HepG2 (cell line): ENCODE measurements around the gene DHRS1. TPM values are rescaled to one million over a fixed set of nuclear protein-coding genes. Genes with fewer than 3 reads are reported as not detected.

ENCODE experiments used
- ATAC-seq: fragments of 200-7000 bp; cut with Tn5 transposase; 3 replicates; pipeline ENCODE4 v1.9.1; 2020; ENCODE audit warnings: mild to moderate bottlenecking, moderate library complexity
- BruUV-seq: library from RNA; stranded (reverse); fragments of 400-500 nt; replicated peaks from 2 replicates; lab custom pipeline; 2021; lab: Mats Ljungman, UMichigan
- CTCF ChIA-PET: fragments of 300-600 bp; formaldehyde crosslinking; extraction: SDS; loops from one replicate; lab custom pipeline; 2021; ENCODE audit warnings: low total read pairs, inconsistent platforms, low intra/inter-chr PET ratio; lab: Yijun Ruan, JAX
- POLR2A ChIA-PET: fragments of 350-600 bp; sonication (Branson Sonifier 250); formaldehyde crosslinking; loops from one replicate; lab custom pipeline; 2020; ENCODE audit warnings: antibody characterized with exemption, inconsistent platforms; lab: Yijun Ruan, JAX
- DNase-seq: peaks from one replicate; pipeline ENCODE4 v3.0.0-alpha.2; 2015; ENCODE audit warnings: low spot score
- FAIRE-seq: peaks from 3 replicates; lab custom pipeline; 2011; peaks lifted over from hg19 to GRCh38; lab: Jason Lieb, UNC
- H2AFZ ChIP-seq: one replicate; pipeline ENCODE4 v1.6.1; 2011; ENCODE audit warnings: low read length, inconsistent platforms
- H3K27ac ChIP-seq: fragments of 300-600 bp; 3 replicates; pipeline ENCODE4 v1.8.0; 2011; ENCODE audit warnings: mixed run types, mild to moderate bottlenecking, mixed read lengths, low read length, inconsistent platforms; ENCODE audit not compliant: insufficient read depth; ENCODE audit errors: extremely low read length
- H3K27me3 ChIP-seq, 2 experiments: fragments of 200-600 bp in 1 of 2; 2 replicates in 1 of 2; 3 replicates in 1 of 2; pipeline versions ENCODE4 v1.6.0 to v1.8.0; 2011; ENCODE audit warnings: low read length in 2 of 2, mild to moderate bottlenecking in 2 of 2, moderate library complexity in 2 of 2, inconsistent platforms in 1 of 2; ENCODE audit not compliant: insufficient read depth in 2 of 2, control insufficient read depth in 1 of 2
- H3K36me3 ChIP-seq, 2 experiments: fragments of 200-600 bp in 1 of 2; replicated peaks in 1 of 2; 2 replicates in 1 of 2; 3 replicates in 1 of 2; pipeline versions ENCODE4 v1.5.1 to v1.8.0; 2011; ENCODE audit warnings: low read length in 2 of 2, inconsistent platforms in 1 of 2; ENCODE audit not compliant: insufficient read depth in 2 of 2, control insufficient read depth in 1 of 2
- H3K4me1 ChIP-seq: 2 replicates; pipeline ENCODE4 v1.5.1; 2012; ENCODE audit warnings: low read length, inconsistent platforms; ENCODE audit not compliant: insufficient read depth
- H3K4me2 ChIP-seq: 2 replicates; pipeline ENCODE4 v1.6.0; 2011; ENCODE audit warnings: low read depth, low read length, inconsistent platforms
- H3K4me3 ChIP-seq, 3 experiments: fragments of 200-600 bp in 1 of 3; sonication (generic), shearing (Covaris generic) in 1 of 3; replicated peaks in 1 of 3; 2 replicates each; pipeline ENCODE4 v1.5.1; 2011 to 2016; ENCODE audit warnings: low read length in 3 of 3, inconsistent platforms in 2 of 3, low read depth in 2 of 3, mild to moderate bottlenecking in 2 of 3, control low read depth in 1 of 3, mixed read lengths in 1 of 3; ENCODE audit not compliant: insufficient read depth in 1 of 3
- H3K79me2 ChIP-seq: one replicate; pipeline ENCODE4 v1.6.1; 2011; ENCODE audit warnings: low read length, inconsistent platforms; ENCODE audit not compliant: insufficient read depth
- H3K9ac ChIP-seq: 2 replicates; pipeline ENCODE4 v1.6.0; 2011; ENCODE audit warnings: mild to moderate bottlenecking, low read depth, low read length, inconsistent platforms; ENCODE audit not compliant: insufficient read depth
- H3K9me3 ChIP-seq: 2 replicates; pipeline ENCODE4 v1.5.1; 2012; ENCODE audit warnings: mild to moderate bottlenecking, low read length
- H4K20me1 ChIP-seq: 2 replicates; pipeline ENCODE4 v1.6.0; 2011; ENCODE audit warnings: inconsistent platforms, mild to moderate bottlenecking, low read length, moderate library complexity; ENCODE audit not compliant: insufficient read depth
- AGO2 ChIP-seq: fragments of 200-400 bp; formaldehyde crosslinking; optimal IDR thresholded peaks from 2 replicates; pipeline ENCODE3; 2017; ENCODE audit warnings: mild to moderate bottlenecking, low read depth, low read length, moderate library complexity
- CENPX ChIP-seq: sonication (generic); formaldehyde crosslinking; IDR thresholded peaks from 2 replicates; pipeline ENCODE4 v1.9.0; 2021; ENCODE audit warnings: mild to moderate bottlenecking, missing genetic modification reagents, moderate library complexity
- DMTF1 ChIP-seq: sonication (generic); formaldehyde crosslinking; IDR thresholded peaks from 2 replicates; pipeline ENCODE4 v1.4.0; 2020; ENCODE audit warnings: mild to moderate bottlenecking, missing genetic modification reagents
- KLF6 ChIP-seq: IDR thresholded peaks from 2 replicates; pipeline ENCODE4 v1.8.0; 2016; ENCODE audit warnings: missing biosample characterization, missing genetic modification reagents
- MLLT10 ChIP-seq: sonication (generic); formaldehyde crosslinking; IDR thresholded peaks from 2 replicates; pipeline ENCODE4 v1.4.0; 2020; ENCODE audit warnings: missing genetic modification reagents
- POLR2A ChIP-seq, 2 experiments: IDR thresholded peaks; 2 replicates each; pipeline ENCODE4 v1.6.1; 2011; ENCODE audit warnings: low read depth in 2 of 2, low read length in 2 of 2, mild to moderate bottlenecking in 1 of 2, moderate library complexity in 1 of 2; ENCODE audit not compliant: insufficient read depth in 1 of 2
- SUZ12 ChIP-seq: fragments of 150-350 bp; IDR thresholded peaks from 2 replicates; pipeline ENCODE4 v1.6.1; 2014; ENCODE audit warnings: low read depth, low read length
- ZFP37 ChIP-seq: sonication (generic); formaldehyde crosslinking; IDR thresholded peaks from 2 replicates; pipeline ENCODE4 v1.4.0; 2020; ENCODE audit warnings: missing genetic modification reagents, borderline replicate concordance
- ZNF253 ChIP-seq: sonication (generic); formaldehyde crosslinking; IDR thresholded peaks from 2 replicates; pipeline ENCODE4 v1.8.0; 2022; ENCODE audit warnings: mild to moderate bottlenecking, missing genetic modification reagents, borderline replicate concordance
- ZNF609 ChIP-seq: sonication (generic); formaldehyde crosslinking; IDR thresholded peaks from 2 replicates; pipeline ENCODE4 v1.4.0; 2020; ENCODE audit warnings: mild to moderate bottlenecking, missing genetic modification reagents, borderline replicate concordance
- ZNF75D ChIP-seq: sonication (generic); formaldehyde crosslinking; IDR thresholded peaks from 2 replicates; pipeline ENCODE4 v1.8.1; 2023; ENCODE audit warnings: missing genetic modification reagents, mild to moderate bottlenecking, borderline replicate concordance
- WGBS: methylation state at CpG from one replicate; pipeline ENCODE4 v1.1.6; 2017; ENCODE audit warnings: low lambda C conversion rate; 5-methylcytosine and 5-hydroxymethylcytosine counted together
- in situ Hi-C: cut with HindIII; loops from 2 replicates; pipeline ENCODE4 v1.10.0; 2017; ENCODE audit warnings: low pct_unique_long_range_greater_than_20kb; ENCODE audit not compliant: extremely low pct_ligation_motif_present
- intact Hi-C: fragments of 100-400 bp; cut with micrococcal nuclease; formaldehyde crosslinking; loops from one replicate; pipeline ENCODE4 v1.10.0; 2022; ENCODE audit not compliant: unreplicated experiment
- polyA plus RNA-seq, 8 experiments: library from polyadenylated mRNA; depleted of rRNA in 3 of 8; stranded (reverse) in 7 of 8; unstranded in 1 of 8; fragments of >200 nt; fragmentation: Illumina TruSeq in 4 of 8; extraction: Trizol in 4 of 8; gene quantifications; 2 replicates each; pipeline versions ENCODE4 v1.2.1 to v1.2.3, GENCODE V29; 2011 to 2016; ENCODE audit warnings: low read depth in 4 of 8, missing spikeins in 1 of 8, mixed read lengths in 1 of 8; ENCODE audit not compliant: insufficient read depth in 1 of 8
- total RNA-seq, 5 experiments: library from RNA; depleted of rRNA; stranded (reverse); fragments of >200 nt; fragmentation: Illumina TruSeq; extraction: Trizol; gene quantifications; 2 replicates each; pipeline ENCODE4 v1.2.3, GENCODE V29; 2016; ENCODE audit warnings: low read depth in 1 of 5

DHRS1 gene
- total and polyA plus RNA-seq, 2 of the 13 experiments (the other 11 are each of a cell fraction or from before 2014, with no cell fraction given): 49.8 to 60.8 TPM

GRCh38 chr14:24281636-24282035 is 17.9 kb downstream of the DHRS1 start:
- no peaks in the 10 kb centered on the region for H3K79me2 ChIP-seq
- H2AFZ ChIP-seq: no peak overlapping the region
- intact Hi-C loops (no loop called here), in situ Hi-C loops (no loop called here)
- H3K4me3 ChIP-seq: no peak overlapping the region
- WGBS: 92% methylated on average over 7 of the region's 7 CpGs
- POLR2A ChIA-PET: interaction anchor here (0.7 to 4.8 kb wide), 6 partner anchors 8 to 39 kb away, joined by 3 to 27 read pairs (median 6); partner anchors contain the start of genes CIDEB, RABGGTA and TINF2
- H3K27ac ChIP-seq: no peak overlapping the region
- H3K36me3 ChIP-seq: no peaks in the 10 kb centered on the region
- no peaks in the 10 kb centered on the region for H3K9me3 ChIP-seq
- TF ChIP-seq SUZ12 (no peak), ZNF75D (CRISPR knock-in tag) (0 out of 2 replicates have a peak, but pooled peaks have one; percentile 28)
- ATAC-seq: no peak
- H3K4me2 ChIP-seq: no peak overlapping the region
- FAIRE-seq: no peak
- no TSS peak for BruUV-seq
- no peaks in the 10 kb centered on the region for H3K4me1 ChIP-seq
- CTCF ChIA-PET: no interaction called here
- no peak for DNase-seq
- no peaks in the 10 kb centered on the region for H4K20me1 ChIP-seq
- no peaks in the 10 kb centered on the region for H3K27me3 ChIP-seq
- no peak overlapping the region for H3K9ac ChIP-seq

GRCh38 chr14:24280797-24281460 is 18.7 kb downstream of the DHRS1 start:
- intact Hi-C loops (no loop called here), in situ Hi-C loops (no loop called here)
- FAIRE-seq (no peak), ATAC-seq (no peak; the same call in 2 of the 3 replicates), DNase-seq (no peak)
- Histone ChIP-seq H2AFZ (no peak overlapping the region), H3K4me3 (no peak overlapping the region), H3K27ac (no peak overlapping the region), H3K9ac (no peak overlapping the region), H4K20me1 (no peaks in the 10 kb centered on the region), H3K79me2 (no peaks in the 10 kb centered on the region), H3K27me3 (no peaks in the 10 kb centered on the region), H3K4me1 (no peaks in the 10 kb centered on the region), H3K36me3 (no peaks in the 10 kb centered on the region), H3K9me3 (no peaks in the 10 kb centered on the region), H3K4me2 (no peak overlapping the region)
- no TSS peak for BruUV-seq
- ChIA-PET POLR2A (interaction anchor here (0.9 to 4.8 kb wide), 6 partner anchors 7 to 86 kb away, joined by 3 to 27 read pairs (median 6); partner anchors contain the start of genes CIDEB, RABGGTA, TINF2 and TM9SF1), CTCF (no interaction called here)
- 80% methylated on average over 6 of the region's 6 CpGs for WGBS
- TF ChIP-seq ZNF253: no peak
- no peak for TF ChIP-seq CENPX (CRISPR knock-in tag)
- TF ChIP-seq ZFP37 (CRISPR knock-in tag): no peak
- no peak for TF ChIP-seq KLF6 (CRISPR knock-in tag)
- TF ChIP-seq MLLT10 (CRISPR knock-in tag): no peak
- no peak for TF ChIP-seq DMTF1 (CRISPR knock-in tag)
- no peak for TF ChIP-seq POLR2A (IDR thresholded peaks at IDR 0.05; ENCODE audit: insufficient read depth in 1 of 2, low read depth in 2 of 2, low read length in 2 of 2)
- no peak for TF ChIP-seq ZNF609 (CRISPR knock-in tag)
- TF ChIP-seq AGO2: peak; percentile 29
